ENCODE measurements around the gene NPPA. TPM values are rescaled to one million over a fixed set of nuclear protein-coding genes. Genes with fewer than 3 reads are reported as not detected.

NPPA gene
- total and polyA plus RNA-seq, 5 experiments from 2014 or later = not detected

- no peak overlapping the region for H3K4me3 Mint-ChIP-seq
- H3K4me1 Mint-ChIP-seq = peaks cover 0 to 8% (median 0%) of the 10 kb centered on the region in 4 donors
- peaks cover 0 to 2% (median 0%) of the 10 kb centered on the region in 3 donors for H3K36me3 Mint-ChIP-seq
- POLR2A ChIA-PET = no interaction called here
- no peak overlapping the region for H3K27ac Mint-ChIP-seq
- no peaks in the 10 kb centered on the region for H3K9me3 Mint-ChIP-seq
- DNase-seq (no peak), ATAC-seq (no peak)
- H3K27me3 Mint-ChIP-seq = peaks cover under 1 to 29% (median 10%) of the 10 kb centered on the region in 5 donors
These were observed 3.6 kb upstream of the NPPA start for GRCh38 chr1:11851180-11851579.

GRCh38 chr1:11850156-11850555, 2.6 kb upstream of the NPPA start:
- no peak overlapping the region for H3K4me3 Mint-ChIP-seq
- no peak overlapping the region for H3K27ac Mint-ChIP-seq
- H3K27me3 Mint-ChIP-seq = peaks cover 0 to 22% (median 10%) of the 10 kb centered on the region in 5 donors
- peaks cover 0 to 8% (median 2%) of the 10 kb centered on the region in 4 donors for H3K4me1 Mint-ChIP-seq
- peaks cover 0 to 6% (median 0%) of the 10 kb centered on the region in 3 donors for H3K36me3 Mint-ChIP-seq
- no peaks in the 10 kb centered on the region for H3K9me3 Mint-ChIP-seq
- ATAC-seq (no peak), DNase-seq (no peak)
- POLR2A ChIA-PET = no interaction called here

- POLR2A ChIA-PET = no interaction called here
- no peaks in the 10 kb centered on the region for H3K9me3 Mint-ChIP-seq
- peaks cover 0 to 9% (median 2%) of the 10 kb centered on the region in 4 donors for H3K4me1 Mint-ChIP-seq
- ATAC-seq (no peak), DNase-seq (no peak)
- H3K27ac Mint-ChIP-seq = no peak overlapping the region
- H3K4me3 Mint-ChIP-seq = no peak overlapping the region
- H3K27me3 Mint-ChIP-seq = peaks cover 0 to 9% (median 0%) of the 10 kb centered on the region in 5 donors
- peaks cover 0 to 12% (median 5%) of the 10 kb centered on the region in 3 donors for H3K36me3 Mint-ChIP-seq
These were observed 754 bp upstream of the NPPA start for GRCh38 chr1:11848373-11848700.

- Mint-ChIP-seq H3K9me3 (no peaks in the 10 kb centered on the region), H3K27me3 (no peaks in the 10 kb centered on the region), H3K4me1 (peaks cover 0 to 11% (median 6%) of the 10 kb centered on the region in 4 donors), H3K4me3 (no peak overlapping the region), H3K36me3 (peaks cover 0 to 28% (median 7%) of the 10 kb centered on the region in 3 donors), H3K27ac (no peak overlapping the region)
- POLR2A ChIA-PET = interaction anchor here (0.7 kb wide), 2 partner anchors 8 to 125 kb away, joined by 3 to 4 read pairs; no protein-coding TSS in a partner anchor
- ATAC-seq = peak; percentile 35 to 65
- DNase-seq = peak in 3 of 10 donors; percentile 29 to 47 (median 34)
These were observed 1.8 kb downstream of the NPPA start for GRCh38 chr1:11845641-11846335.

GRCh38 chr1:11842154-11843041, 5.2 kb downstream of the NPPA start:
- no peak for ATAC-seq
- Mint-ChIP-seq H3K4me1 (peaks cover 1 to 11% (median 7%) of the 10 kb centered on the region in 4 donors), H3K4me3 (no peak overlapping the region), H3K27ac (no peak overlapping the region), H3K9me3 (no peaks in the 10 kb centered on the region), H3K36me3 (peaks cover 0 to 45% (median 15%) of the 10 kb centered on the region in 3 donors), H3K27me3 (no peaks in the 10 kb centered on the region)
- POLR2A ChIA-PET = interaction anchor here (1.2 kb wide), 1 partner anchor 67 kb away, joined by 4 read pairs; no protein-coding TSS in a partner anchor
- no peak for DNase-seq

GRCh38 chr1:11841245-11842153, 6.1 kb downstream of the NPPA start:
- POLR2A ChIA-PET = interaction anchor here (1.2 kb wide), 2 partner anchors 66 to 68 kb away, joined by 4 to 6 read pairs; no protein-coding TSS in a partner anchor
- peaks cover 0 to 47% (median 15%) of the 10 kb centered on the region in 3 donors for H3K36me3 Mint-ChIP-seq
- no peaks in the 10 kb centered on the region for H3K9me3 Mint-ChIP-seq
- H3K4me3 Mint-ChIP-seq = no peak overlapping the region
- DNase-seq (no peak), ATAC-seq (no peak)
- H3K27ac Mint-ChIP-seq = no peak overlapping the region
- H3K4me1 Mint-ChIP-seq = peaks cover 1 to 11% (median 7%) of the 10 kb centered on the region in 4 donors
- H3K27me3 Mint-ChIP-seq = no peaks in the 10 kb centered on the region

- Mint-ChIP-seq H3K36me3 (peaks cover 0 to 50% (median 15%) of the 10 kb centered on the region in 3 donors), H3K27me3 (no peaks in the 10 kb centered on the region), H3K27ac (no peak overlapping the region), H3K4me1 (peaks cover 1 to 11% (median 4%) of the 10 kb centered on the region in 4 donors), H3K4me3 (no peak overlapping the region), H3K9me3 (no peaks in the 10 kb centered on the region)
- ATAC-seq (no peak), DNase-seq (no peak)
- POLR2A ChIA-PET = interaction anchor here (1.2 kb wide), 1 partner anchor 68 kb away, joined by 6 read pairs; no protein-coding TSS in a partner anchor
These were observed 7.6 kb downstream of the NPPA start for GRCh38 chr1:11839727-11840705.

GRCh38 chr1:11838349-11839272, 9.0 kb downstream of the NPPA start:
- Mint-ChIP-seq H3K36me3 (peaks cover 0 to 58% (median 16%) of the 10 kb centered on the region in 3 donors), H3K4me1 (peaks cover 3 to 11% (median 4%) of the 10 kb centered on the region in 4 donors), H3K9me3 (no peaks in the 10 kb centered on the region)

GRCh38 chr1:11837767-11838348, 9.7 kb downstream of the NPPA start:
- POLR2A ChIA-PET = interaction anchor here (0.5 to 2.7 kb wide), 3 partner anchors 8 to 767 kb away, joined by 3 to 22 read pairs (median 4); no protein-coding TSS in a partner anchor
- Mint-ChIP-seq H3K36me3 (peaks cover 0 to 65% (median 16%) of the 10 kb centered on the region in 3 donors), H3K9me3 (no peaks in the 10 kb centered on the region), H3K4me1 (peaks cover 2 to 11% (median 4%) of the 10 kb centered on the region in 4 donors), H3K4me3 (no peak overlapping the region), H3K27ac (no peak overlapping the region), H3K27me3 (no peaks in the 10 kb centered on the region)
- DNase-seq (no peak), ATAC-seq (no peak)

More at GRCh38 chr1:11838349-11839272, 9.0 kb downstream of the NPPA start:
- Mint-ChIP-seq H3K27me3 (no peaks in the 10 kb centered on the region), H3K27ac (no peak overlapping the region), H3K4me3 (no peak overlapping the region)
- ATAC-seq (peak; percentile 96 to 97), DNase-seq (peak; percentile 56 to 83 (median 72))
- POLR2A ChIA-PET = interaction anchor here (2.7 kb wide), 1 partner anchor 69 kb away, joined by 22 read pairs; no protein-coding TSS in a partner anchor
